Karpas-422 (cell line): ENCODE data around the gene CTSZ. TPM values are rescaled to one million over a fixed set of nuclear protein-coding genes. Genes with fewer than 3 reads are reported as not detected.
"Not testable (repeated sequence)": the region's sequence is repeated elsewhere in the genome, so short reads cannot be mapped to it uniquely, and the experiment has no call there.

Experiments
- DNase-seq: peaks from one replicate; pipeline ENCODE4 v3.0.0-alpha.2; 2015
- H2AFZ ChIP-seq: fragments of 200-600 bp; sonication (generic); 2 replicates; pipeline ENCODE4 v1.6.1; 2014; ENCODE audit warnings: antibody characterized with exemption, low read length, mixed read lengths
- H3K27ac ChIP-seq: fragments of 200-600 bp; sonication (generic); 2 replicates; pipeline ENCODE4 v1.5.1; 2014; ENCODE audit warnings: mild to moderate bottlenecking, low read length, moderate library complexity
- H3K27me3 ChIP-seq: fragments of 200-600 bp; sonication (generic); 2 replicates; pipeline ENCODE4 v1.6.1; 2014; ENCODE audit warnings: low read length, mixed read lengths
- H3K36me3 ChIP-seq: fragments of 200-600 bp; sonication (generic); 2 replicates; pipeline ENCODE4 v1.6.1; 2014; ENCODE audit warnings: low read length, mixed read lengths; ENCODE audit not compliant: insufficient read depth
- H3K4me1 ChIP-seq: fragments of 200-600 bp; sonication (generic); 2 replicates; pipeline ENCODE4 v1.6.1; 2014; ENCODE audit warnings: mild to moderate bottlenecking, low read length, mixed read lengths
- H3K4me2 ChIP-seq: fragments of 200-600 bp; sonication (generic); 2 replicates; pipeline ENCODE4 v1.6.1; 2014; ENCODE audit warnings: low read length, low read depth, mild to moderate bottlenecking; ENCODE audit not compliant: poor library complexity, severe bottlenecking
- H3K4me3 ChIP-seq: fragments of 200-600 bp; sonication (generic); 2 replicates; pipeline ENCODE4 v1.5.1; 2014; ENCODE audit warnings: mild to moderate bottlenecking, antibody characterized with exemption, low read length, mixed read lengths
- H3K79me2 ChIP-seq: fragments of 200-600 bp; sonication (generic); 2 replicates; pipeline ENCODE4 v1.6.1; 2014; ENCODE audit warnings: mild to moderate bottlenecking, low read length, mixed read lengths
- H3K9ac ChIP-seq: fragments of 200-600 bp; sonication (generic); 2 replicates; pipeline ENCODE4 v1.6.0; 2014; ENCODE audit warnings: low read length
- H3K9me2 ChIP-seq: fragments of 200-600 bp; sonication (generic), shearing (Covaris generic); replicated peaks from 2 replicates; pipeline ENCODE4 v1.6.0; 2014; ENCODE audit warnings: mild to moderate bottlenecking, low read length, moderate library complexity; ENCODE audit not compliant: insufficient read depth
- H3K9me3 ChIP-seq: fragments of 300-700, 200-600 bp; sonication (generic); 2 replicates; pipeline ENCODE4 v1.6.1; 2014; ENCODE audit warnings: low read length, mixed read lengths
- H4K20me1 ChIP-seq: fragments of 200-600 bp; sonication (generic); 2 replicates; pipeline ENCODE4 v1.6.1; 2014; ENCODE audit warnings: mild to moderate bottlenecking, antibody characterized with exemption, low read length, low read depth; ENCODE audit not compliant: insufficient read depth
- total RNA-seq: library from RNA; depleted of rRNA; stranded (reverse); fragments of >200 nt; shearing (Covaris generic); gene quantifications from 2 replicates; pipeline ENCODE4 v1.2.3, GENCODE V29; 2014; ENCODE audit warnings: low replicate concordance

CTSZ gene
- total RNA-seq, 1 experiment from 2014 or later = 111 TPM

DNA sequence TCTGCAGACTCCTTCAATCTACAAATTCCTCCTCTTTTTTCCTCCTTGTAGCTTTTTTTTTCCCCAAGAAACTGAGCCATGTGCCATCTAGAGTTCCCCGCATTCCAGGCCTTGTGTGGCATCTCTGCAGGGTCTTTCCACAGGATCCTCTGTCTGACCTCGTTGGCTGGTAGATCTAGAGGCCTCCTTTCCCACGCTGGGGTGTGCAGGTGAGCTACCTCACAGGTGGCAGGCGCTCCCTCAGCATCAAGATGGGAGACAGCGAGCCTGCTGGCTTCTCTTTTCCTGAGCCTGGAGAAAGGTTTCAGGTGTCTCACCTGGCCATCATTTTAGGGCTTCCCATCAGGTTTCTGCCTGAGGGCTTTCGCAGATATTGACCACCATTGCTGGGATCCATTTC, 35.6 kb downstream of the CTSZ start:
- no peaks in the 10 kb centered on the region for H3K79me2 ChIP-seq
- H3K9me2 ChIP-seq = no peaks in the 10 kb centered on the region
- no peaks in the 10 kb centered on the region for H4K20me1 ChIP-seq
- no peak overlapping the region for H2AFZ ChIP-seq
- no peaks in the 10 kb centered on the region for H3K27me3 ChIP-seq
- no peaks in the 10 kb centered on the region for H3K36me3 ChIP-seq
- no peak overlapping the region for H3K4me2 ChIP-seq
- no peak for DNase-seq
- H3K9me3 ChIP-seq = no peaks in the 10 kb centered on the region
- H3K4me3 ChIP-seq = no peak overlapping the region
- H3K9ac ChIP-seq = no peak overlapping the region
- H3K4me1 ChIP-seq = peaks cover 18% of the 10 kb centered on the region
- H3K27ac ChIP-seq = no peak overlapping the region

DNA sequence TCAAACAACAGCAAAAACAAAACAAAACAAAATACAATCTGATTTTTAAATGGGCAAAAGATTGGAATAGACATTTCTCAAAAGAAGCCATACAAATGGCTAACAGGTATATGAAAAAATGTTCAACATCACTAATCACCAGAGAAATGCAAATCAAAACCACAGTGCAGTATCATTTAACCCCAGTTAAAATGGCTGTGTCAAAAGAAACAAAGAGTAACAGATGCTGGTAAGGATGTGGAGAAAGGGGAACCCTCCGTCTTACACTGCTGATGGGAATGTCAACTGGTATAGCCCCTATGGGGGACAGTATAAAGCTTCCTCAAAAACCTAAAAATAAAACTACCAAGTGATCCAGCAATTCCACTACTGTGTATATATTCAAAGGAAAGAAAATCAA, 36.9 kb downstream of the CTSZ start:
- Histone ChIP-seq H2AFZ (no peak overlapping the region), H3K27me3 (no peaks in the 10 kb centered on the region), H3K9ac (no peak overlapping the region), H4K20me1 (no peaks in the 10 kb centered on the region), H3K4me2 (peak overlapping the region; percentile 22), H3K79me2 (no peaks in the 10 kb centered on the region), H3K36me3 (no peaks in the 10 kb centered on the region), H3K9me2 (no peaks in the 10 kb centered on the region), H3K27ac (no peak overlapping the region), H3K4me3 (no peak overlapping the region), H3K9me3 (no peaks in the 10 kb centered on the region), H3K4me1 (peaks cover 18% of the 10 kb centered on the region)
- no peak for DNase-seq

DNA sequence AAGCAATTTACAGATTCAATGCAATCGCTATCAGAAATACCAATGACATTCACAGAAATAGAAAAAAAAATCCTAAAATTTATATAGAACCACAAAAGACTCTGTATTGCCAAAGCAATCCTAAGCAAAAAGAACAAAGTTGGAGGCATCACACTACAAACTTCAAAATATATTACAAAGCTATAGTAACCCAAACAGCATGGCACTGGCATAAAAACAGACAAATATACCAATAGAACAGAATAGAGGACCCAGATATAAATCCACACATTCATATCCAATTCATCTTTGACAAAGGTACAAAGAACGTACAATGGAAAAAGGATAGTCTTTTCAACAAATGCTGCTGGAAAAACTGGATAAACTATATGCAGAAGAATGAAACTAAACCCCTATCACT, 37.6 kb downstream of the CTSZ start:
- H3K4me2 ChIP-seq = no peak overlapping the region

DNA sequence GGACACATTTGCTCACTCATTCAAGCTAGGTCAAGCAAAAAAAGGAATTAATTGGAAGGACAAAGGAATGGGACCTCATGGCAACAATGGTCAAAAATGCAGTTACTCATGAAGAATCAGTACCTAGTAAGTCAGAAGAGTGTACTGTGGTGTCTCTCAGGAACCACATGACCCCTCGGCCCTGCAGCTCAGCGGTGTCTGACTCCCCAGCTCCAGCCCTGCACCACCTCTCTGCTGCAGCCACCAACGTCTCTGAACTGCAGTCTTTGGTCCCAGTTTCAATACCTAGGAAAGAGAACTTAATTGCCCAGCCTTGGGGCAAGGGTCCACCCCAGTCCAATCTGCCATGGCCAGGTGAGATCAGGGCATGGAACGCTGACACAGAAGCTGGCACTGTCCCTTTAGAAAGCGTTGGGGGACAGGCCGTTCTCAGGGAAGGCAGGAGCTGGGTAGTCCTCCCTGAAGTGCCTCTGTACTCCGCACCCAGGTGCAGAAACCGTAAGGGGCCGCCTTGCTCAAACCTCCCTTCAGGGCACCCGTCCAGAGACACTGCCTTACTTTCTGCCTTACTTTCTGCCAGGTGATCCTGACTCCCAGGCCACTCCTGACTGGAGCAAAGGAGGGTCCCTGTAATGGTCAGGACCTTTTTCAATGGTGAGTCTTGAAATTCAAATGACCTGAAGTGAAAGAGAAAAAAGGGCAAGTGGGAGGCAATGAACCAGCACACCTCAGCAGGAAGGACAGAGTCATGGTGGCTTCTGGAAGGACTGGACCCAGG, 39.2 kb downstream of the CTSZ start:
- Histone ChIP-seq H3K27ac (no peak overlapping the region), H3K9ac (no peak overlapping the region), H3K36me3 (no peaks in the 10 kb centered on the region), H4K20me1 (no peaks in the 10 kb centered on the region), H3K4me2 (no peak overlapping the region), H3K27me3 (no peaks in the 10 kb centered on the region), H2AFZ (no peak overlapping the region), H3K9me2 (no peaks in the 10 kb centered on the region), H3K4me1 (peaks cover 10% of the 10 kb centered on the region), H3K9me3 (no peaks in the 10 kb centered on the region), H3K4me3 (no peak overlapping the region), H3K79me2 (no peaks in the 10 kb centered on the region)
- no peak for DNase-seq

More for the DNA sequence above, 37.6 kb downstream of the CTSZ start:
- DNase-seq = no peak
- H3K9me2 ChIP-seq = no peaks in the 10 kb centered on the region
- no peak overlapping the region for H3K9ac ChIP-seq
- no peaks in the 10 kb centered on the region for H3K79me2 ChIP-seq
- H3K4me3 ChIP-seq = no peak overlapping the region
- H3K9me3 ChIP-seq = no peaks in the 10 kb centered on the region
- H3K27me3 ChIP-seq = no peaks in the 10 kb centered on the region
- H4K20me1 ChIP-seq = no peaks in the 10 kb centered on the region
- no peaks in the 10 kb centered on the region for H3K36me3 ChIP-seq
- H3K4me1 ChIP-seq = peaks cover 18% of the 10 kb centered on the region
- H2AFZ ChIP-seq = no peak overlapping the region
- H3K27ac ChIP-seq = no peak overlapping the region

DNA sequence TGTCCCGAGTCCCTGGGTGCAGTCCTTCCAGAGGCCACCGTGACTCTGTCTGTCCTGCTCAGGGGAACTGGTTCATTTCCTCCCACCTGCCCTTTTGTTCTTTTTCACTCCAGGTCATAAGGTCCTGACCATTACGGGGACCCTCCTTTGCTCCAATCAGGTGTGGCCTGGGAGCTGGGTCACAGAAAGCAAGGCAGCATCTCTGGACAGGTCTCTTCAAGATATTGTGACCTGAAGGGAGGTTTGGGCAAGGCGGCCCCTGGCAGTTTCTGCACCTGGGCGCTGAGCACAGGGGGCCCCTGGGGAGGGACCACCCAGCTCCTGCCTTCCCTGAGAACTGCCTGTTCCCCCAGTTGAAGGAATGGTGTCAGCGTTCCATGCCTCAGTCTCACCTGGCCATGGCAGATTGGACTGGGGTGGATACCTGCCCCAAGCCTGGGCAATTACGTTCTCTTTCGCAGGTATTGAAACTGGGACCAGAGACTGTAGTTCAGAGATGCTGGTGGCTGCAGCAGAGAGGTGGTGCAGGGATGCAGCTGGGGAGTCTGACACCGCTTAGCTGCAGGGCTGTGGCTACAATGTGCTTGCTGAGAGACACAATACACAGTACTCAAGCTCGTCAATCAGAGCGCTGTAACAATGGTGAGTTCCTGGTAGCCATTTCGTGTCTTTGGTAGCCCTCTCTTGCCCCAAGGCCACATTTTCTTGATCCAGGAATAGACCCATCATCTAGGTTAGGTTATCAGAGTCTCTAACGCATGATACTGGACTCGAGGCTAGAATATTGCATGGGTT, 41.6 kb downstream of the CTSZ start:
- H3K79me2 ChIP-seq = no peaks in the 10 kb centered on the region
- no peaks in the 10 kb centered on the region for H3K36me3 ChIP-seq
- H3K27me3 ChIP-seq = no peaks in the 10 kb centered on the region
- H3K27ac ChIP-seq = no peak overlapping the region
- H3K4me2 ChIP-seq = no peak overlapping the region
- H3K4me3 ChIP-seq = no peak overlapping the region
- H3K9me2 ChIP-seq = no peaks in the 10 kb centered on the region
- H3K9ac ChIP-seq = no peak overlapping the region
- no peaks in the 10 kb centered on the region for H3K9me3 ChIP-seq
- H4K20me1 ChIP-seq = no peaks in the 10 kb centered on the region
- peaks cover 10% of the 10 kb centered on the region for H3K4me1 ChIP-seq
- no peak for DNase-seq
- H2AFZ ChIP-seq = no peak overlapping the region

DNA sequence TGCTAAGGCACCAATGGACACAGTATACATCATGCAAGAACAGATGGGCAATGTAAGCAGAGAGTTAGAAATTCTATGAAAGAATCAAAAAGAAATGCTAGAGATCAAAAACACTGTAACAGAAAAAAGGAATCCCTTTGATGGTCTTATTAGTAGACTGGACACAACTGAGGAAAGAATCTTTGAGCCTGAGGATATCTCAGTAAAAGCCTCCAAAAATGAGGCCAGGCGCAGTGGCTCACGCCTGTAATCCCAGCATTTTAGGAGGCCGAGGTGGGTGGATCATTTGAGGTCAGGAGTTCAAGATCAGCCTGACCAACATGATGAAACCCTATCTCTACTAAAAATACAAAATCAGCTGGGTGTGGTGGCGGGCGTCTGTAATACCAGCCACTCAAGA, 43.1 kb downstream of the CTSZ start:
- not testable (repeated sequence) for H3K9me2 ChIP-seq, H2AFZ ChIP-seq, H3K27me3 ChIP-seq, H3K9ac ChIP-seq, DNase-seq, H3K9me3 ChIP-seq, H4K20me1 ChIP-seq, H3K4me3 ChIP-seq, H3K79me2 ChIP-seq, H3K27ac ChIP-seq, H3K4me1 ChIP-seq, H3K4me2 ChIP-seq, H3K36me3 ChIP-seq

DNA sequence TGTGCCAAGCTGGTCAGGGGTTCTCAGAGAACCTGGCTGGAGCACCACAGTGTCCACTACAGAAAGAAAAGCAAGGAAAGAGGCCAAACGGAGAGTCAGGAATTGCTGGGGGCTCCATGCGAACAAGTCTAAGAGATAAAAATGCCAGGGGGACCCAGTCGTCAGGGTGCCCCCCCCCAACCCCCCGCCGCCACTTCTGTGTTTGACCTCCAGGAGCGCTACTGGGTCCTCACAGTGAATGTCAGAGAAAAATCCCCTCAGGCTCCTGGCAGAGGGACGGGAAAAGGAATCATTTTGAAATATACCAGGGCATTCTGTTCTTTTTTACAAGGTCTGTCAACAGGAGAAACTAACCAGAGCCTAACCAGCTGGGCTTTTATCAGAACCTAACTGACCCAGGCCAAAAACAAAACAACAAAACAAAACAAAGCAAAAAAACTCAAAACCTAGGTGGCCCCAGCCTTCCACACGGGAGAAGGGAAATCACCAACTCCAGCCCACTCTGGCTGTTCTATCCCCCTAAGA, 43.9 kb downstream of the CTSZ start:
- Histone ChIP-seq H3K4me3 (no peak overlapping the region), H3K9me3 (no peaks in the 10 kb centered on the region), H3K36me3 (no peaks in the 10 kb centered on the region), H3K27me3 (no peaks in the 10 kb centered on the region), H3K4me1 (no peaks in the 10 kb centered on the region), H4K20me1 (no peaks in the 10 kb centered on the region), H2AFZ (no peak overlapping the region), H3K27ac (no peak overlapping the region), H3K4me2 (no peak overlapping the region), H3K9me2 (no peaks in the 10 kb centered on the region), H3K79me2 (no peaks in the 10 kb centered on the region), H3K9ac (no peak overlapping the region)
- no peak for DNase-seq

DNA sequence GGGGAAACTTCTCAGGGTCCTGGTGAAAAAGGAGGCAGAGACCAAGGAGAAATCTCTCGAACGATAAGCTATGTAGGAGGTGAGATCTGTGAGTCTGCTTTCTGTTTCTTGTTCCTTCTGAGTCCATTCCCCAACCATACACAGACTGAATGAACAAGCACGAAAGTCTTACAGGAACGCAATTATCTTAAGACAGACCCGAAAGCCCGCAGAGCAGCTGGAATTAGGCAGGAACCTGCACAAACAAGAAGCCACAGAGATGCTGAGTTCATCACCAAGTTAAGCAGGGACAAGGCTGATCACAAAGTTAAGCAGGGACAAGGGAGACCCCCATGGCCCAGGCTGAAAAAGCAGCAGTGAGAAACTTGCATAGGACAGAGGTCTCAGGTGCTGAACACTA, 47.4 kb downstream of the CTSZ start:
- H3K4me3 ChIP-seq = no peak overlapping the region
- no peaks in the 10 kb centered on the region for H3K9me3 ChIP-seq
- no peak for DNase-seq
- H3K4me1 ChIP-seq = no peaks in the 10 kb centered on the region
- H4K20me1 ChIP-seq = no peaks in the 10 kb centered on the region
- no peaks in the 10 kb centered on the region for H3K79me2 ChIP-seq
- no peak overlapping the region for H2AFZ ChIP-seq
- no peak overlapping the region for H3K4me2 ChIP-seq
- H3K9ac ChIP-seq = no peak overlapping the region
- no peaks in the 10 kb centered on the region for H3K27me3 ChIP-seq
- H3K27ac ChIP-seq = no peak overlapping the region
- H3K9me2 ChIP-seq = no peaks in the 10 kb centered on the region
- no peaks in the 10 kb centered on the region for H3K36me3 ChIP-seq
